Karpas-422 (cell line): ENCODE measurements around the gene ZNF329. TPM values are rescaled to one million over a fixed set of nuclear protein-coding genes. Genes with fewer than 3 reads are reported as not detected.

Experiments
- DNase-seq: peaks from one replicate; pipeline ENCODE4 v3.0.0-alpha.2; 2015
- H2AFZ ChIP-seq: fragments of 200-600 bp; sonication (generic); 2 replicates; pipeline ENCODE4 v1.6.1; 2014; ENCODE audit warnings: antibody characterized with exemption, low read length, mixed read lengths
- H3K27ac ChIP-seq: fragments of 200-600 bp; sonication (generic); 2 replicates; pipeline ENCODE4 v1.5.1; 2014; ENCODE audit warnings: mild to moderate bottlenecking, low read length, moderate library complexity
- H3K27me3 ChIP-seq: fragments of 200-600 bp; sonication (generic); 2 replicates; pipeline ENCODE4 v1.6.1; 2014; ENCODE audit warnings: low read length, mixed read lengths
- H3K36me3 ChIP-seq: fragments of 200-600 bp; sonication (generic); 2 replicates; pipeline ENCODE4 v1.6.1; 2014; ENCODE audit warnings: low read length, mixed read lengths; ENCODE audit not compliant: insufficient read depth
- H3K4me1 ChIP-seq: fragments of 200-600 bp; sonication (generic); 2 replicates; pipeline ENCODE4 v1.6.1; 2014; ENCODE audit warnings: mild to moderate bottlenecking, low read length, mixed read lengths
- H3K4me2 ChIP-seq: fragments of 200-600 bp; sonication (generic); 2 replicates; pipeline ENCODE4 v1.6.1; 2014; ENCODE audit warnings: low read length, low read depth, mild to moderate bottlenecking; ENCODE audit not compliant: poor library complexity, severe bottlenecking
- H3K4me3 ChIP-seq: fragments of 200-600 bp; sonication (generic); 2 replicates; pipeline ENCODE4 v1.5.1; 2014; ENCODE audit warnings: mild to moderate bottlenecking, antibody characterized with exemption, low read length, mixed read lengths
- H3K79me2 ChIP-seq: fragments of 200-600 bp; sonication (generic); 2 replicates; pipeline ENCODE4 v1.6.1; 2014; ENCODE audit warnings: mild to moderate bottlenecking, low read length, mixed read lengths
- H3K9ac ChIP-seq: fragments of 200-600 bp; sonication (generic); 2 replicates; pipeline ENCODE4 v1.6.0; 2014; ENCODE audit warnings: low read length
- H3K9me2 ChIP-seq: fragments of 200-600 bp; sonication (generic), shearing (Covaris generic); replicated peaks from 2 replicates; pipeline ENCODE4 v1.6.0; 2014; ENCODE audit warnings: mild to moderate bottlenecking, low read length, moderate library complexity; ENCODE audit not compliant: insufficient read depth
- H3K9me3 ChIP-seq: fragments of 300-700, 200-600 bp; sonication (generic); 2 replicates; pipeline ENCODE4 v1.6.1; 2014; ENCODE audit warnings: low read length, mixed read lengths
- H4K20me1 ChIP-seq: fragments of 200-600 bp; sonication (generic); 2 replicates; pipeline ENCODE4 v1.6.1; 2014; ENCODE audit warnings: mild to moderate bottlenecking, antibody characterized with exemption, low read length, low read depth; ENCODE audit not compliant: insufficient read depth
- total RNA-seq: library from RNA; depleted of rRNA; stranded (reverse); fragments of >200 nt; shearing (Covaris generic); gene quantifications from 2 replicates; pipeline ENCODE4 v1.2.3, GENCODE V29; 2014; ENCODE audit warnings: low replicate concordance

ZNF329 gene
- total RNA-seq, 1 experiment from 2014 or later: 7.8 TPM

- no peaks in the 10 kb centered on the region for H4K20me1 ChIP-seq
- no peaks in the 10 kb centered on the region for H3K36me3 ChIP-seq
- H3K27me3 ChIP-seq: no peaks in the 10 kb centered on the region
- no peak for DNase-seq
- H3K9me3 ChIP-seq: peaks cover 58% of the 10 kb centered on the region
- no peaks in the 10 kb centered on the region for H3K4me1 ChIP-seq
- H2AFZ ChIP-seq: no peak overlapping the region
- H3K79me2 ChIP-seq: no peaks in the 10 kb centered on the region
- H3K9me2 ChIP-seq: no peaks in the 10 kb centered on the region
- H3K4me2 ChIP-seq: no peak overlapping the region
- no peak overlapping the region for H3K9ac ChIP-seq
- no peak overlapping the region for H3K27ac ChIP-seq
- H3K4me3 ChIP-seq: no peak overlapping the region
Measured at GRCh38 chr19:58098682-58098998, 51.9 kb downstream of the ZNF329 start.

GRCh38 chr19:58097781-58098681 lies 52.6 kb downstream of the ZNF329 start, which contains the start of gene ZSCAN18:
TSS of gene ZSCAN18 (minus strand) at chr19:58098231. CDS start at chr19:58090267, 7,964 bp downstream.
- H3K4me2 ChIP-seq: no peak within 1 kb of the TSS
- no peak within 1 kb of the TSS for H3K27ac ChIP-seq

GRCh38 chr19:58097349-58097748 lies 53.2 kb downstream of the ZNF329 start:
- Histone ChIP-seq H3K36me3 (no peaks in the 10 kb centered on the region), H3K79me2 (no peaks in the 10 kb centered on the region), H3K4me1 (no peaks in the 10 kb centered on the region), H3K27ac (no peak overlapping the region), H3K27me3 (no peaks in the 10 kb centered on the region), H3K9me2 (no peaks in the 10 kb centered on the region), H3K4me3 (no peak overlapping the region), H3K9me3 (peaks cover 53% of the 10 kb centered on the region), H3K9ac (no peak overlapping the region), H4K20me1 (no peaks in the 10 kb centered on the region), H2AFZ (no peak overlapping the region), H3K4me2 (no peak overlapping the region)
- DNase-seq: no peak

More at GRCh38 chr19:58097781-58098681, 52.6 kb downstream of the ZNF329 start, which contains the start of gene ZSCAN18:
- no peak for DNase-seq
- no peaks in the 10 kb centered on the region for H3K27me3 ChIP-seq
- no peak within 1 kb of the TSS for H2AFZ ChIP-seq
- no peaks in the 10 kb centered on the region for H3K36me3 ChIP-seq
- H3K9me3 ChIP-seq: peaks cover 58% of the 10 kb centered on the region
- no peak within 1 kb of the TSS for H3K4me3 ChIP-seq
- no peaks in the 10 kb centered on the region for H3K4me1 ChIP-seq
- no peaks in the 10 kb centered on the region for H3K9me2 ChIP-seq
- no peak within 1 kb of the TSS for H3K9ac ChIP-seq
- H3K79me2 ChIP-seq: no peaks in the 10 kb centered on the region
- H4K20me1 ChIP-seq: no peaks in the 10 kb centered on the region

- no peaks in the 10 kb centered on the region for H3K9me2 ChIP-seq
- no peaks in the 10 kb centered on the region for H3K79me2 ChIP-seq
- no peak overlapping the region for H3K27ac ChIP-seq
- no peaks in the 10 kb centered on the region for H3K27me3 ChIP-seq
- no peaks in the 10 kb centered on the region for H4K20me1 ChIP-seq
- no peak overlapping the region for H3K4me2 ChIP-seq
- no peak overlapping the region for H3K4me3 ChIP-seq
- no peak overlapping the region for H2AFZ ChIP-seq
- no peaks in the 10 kb centered on the region for H3K36me3 ChIP-seq
- no peak for DNase-seq
- no peak overlapping the region for H3K9ac ChIP-seq
- H3K4me1 ChIP-seq: no peaks in the 10 kb centered on the region
- peaks cover 51% of the 10 kb centered on the region for H3K9me3 ChIP-seq
Measured at GRCh38 chr19:58096884-58097283, 53.7 kb downstream of the ZNF329 start.

- no peak overlapping the region for H3K27ac ChIP-seq
- H4K20me1 ChIP-seq: no peaks in the 10 kb centered on the region
- H3K9me2 ChIP-seq: no peaks in the 10 kb centered on the region
- no peak overlapping the region for H2AFZ ChIP-seq
- H3K4me3 ChIP-seq: no peak overlapping the region
- H3K36me3 ChIP-seq: no peaks in the 10 kb centered on the region
- no peaks in the 10 kb centered on the region for H3K79me2 ChIP-seq
- no peak overlapping the region for H3K9ac ChIP-seq
- DNase-seq: no peak
- H3K9me3 ChIP-seq: peaks cover 48% of the 10 kb centered on the region
- H3K27me3 ChIP-seq: no peaks in the 10 kb centered on the region
- no peak overlapping the region for H3K4me2 ChIP-seq
- H3K4me1 ChIP-seq: no peaks in the 10 kb centered on the region
Measured at GRCh38 chr19:58095328-58095727, 55.3 kb downstream of the ZNF329 start.

- no peak for DNase-seq
- peaks cover 47% of the 10 kb centered on the region for H3K9me3 ChIP-seq
- no peaks in the 10 kb centered on the region for H3K9me2 ChIP-seq
- no peaks in the 10 kb centered on the region for H3K27me3 ChIP-seq
- no peak overlapping the region for H3K27ac ChIP-seq
- no peak overlapping the region for H3K4me2 ChIP-seq
- H3K79me2 ChIP-seq: no peaks in the 10 kb centered on the region
- no peak overlapping the region for H3K4me3 ChIP-seq
- H3K4me1 ChIP-seq: no peaks in the 10 kb centered on the region
- H2AFZ ChIP-seq: no peak overlapping the region
- H3K9ac ChIP-seq: no peak overlapping the region
- no peaks in the 10 kb centered on the region for H3K36me3 ChIP-seq
- no peaks in the 10 kb centered on the region for H4K20me1 ChIP-seq
Measured at GRCh38 chr19:58093071-58093470, 57.5 kb downstream of the ZNF329 start.

GRCh38 chr19:58091251-58091995 lies 59.2 kb downstream of the ZNF329 start:
- H4K20me1 ChIP-seq: no peaks in the 10 kb centered on the region
- H3K36me3 ChIP-seq: no peaks in the 10 kb centered on the region
- no peak overlapping the region for H3K9ac ChIP-seq
- H3K4me3 ChIP-seq: no peak overlapping the region
- H3K9me3 ChIP-seq: peaks cover 42% of the 10 kb centered on the region
- H3K27ac ChIP-seq: no peak overlapping the region
- DNase-seq: no peak
- no peaks in the 10 kb centered on the region for H3K9me2 ChIP-seq
- no peak overlapping the region for H3K4me2 ChIP-seq
- H3K27me3 ChIP-seq: no peaks in the 10 kb centered on the region
- H3K4me1 ChIP-seq: no peaks in the 10 kb centered on the region
- H3K79me2 ChIP-seq: no peaks in the 10 kb centered on the region
- H2AFZ ChIP-seq: no peak overlapping the region

GRCh38 chr19:58089846-58090245 lies 60.7 kb downstream of the ZNF329 start:
- no peaks in the 10 kb centered on the region for H3K36me3 ChIP-seq
- H3K79me2 ChIP-seq: no peaks in the 10 kb centered on the region
- no peaks in the 10 kb centered on the region for H3K9me2 ChIP-seq
- H3K4me2 ChIP-seq: no peak overlapping the region
- no peak overlapping the region for H3K4me3 ChIP-seq
- peaks cover 41% of the 10 kb centered on the region; the same call in 1 of the 2 replicates for H3K9me3 ChIP-seq
- H3K9ac ChIP-seq: no peak overlapping the region
- no peaks in the 10 kb centered on the region for H4K20me1 ChIP-seq
- no peak overlapping the region for H2AFZ ChIP-seq
- no peaks in the 10 kb centered on the region for H3K4me1 ChIP-seq
- H3K27me3 ChIP-seq: no peaks in the 10 kb centered on the region
- H3K27ac ChIP-seq: no peak overlapping the region
- DNase-seq: no peak
